ENCODE data around the gene CRACR2A. TPM values are rescaled to one million over a fixed set of nuclear protein-coding genes. Genes with fewer than 3 reads are reported as not detected.
A peak's percentile ranks its signal among the peaks of the same experiment; 100 is the strongest.

CRACR2A gene
- total RNA-seq, 1 donor from 2014 or later = 30.0 TPM

- Mint-ChIP-seq H3K27me3 (ENCODE audit: insufficient read depth) (no peaks in the 10 kb centered on the region), H3K4me1 (ENCODE audit: low read depth) (peaks cover 18% of the 10 kb centered on the region), H3K4me3 (no peak overlapping the region), H3K27ac (no peak overlapping the region), H3K36me3 (ENCODE audit: low read depth) (peaks cover 26% of the 10 kb centered on the region), H3K9me3 (no peaks in the 10 kb centered on the region)
- no peak for DNase-seq (ENCODE audit: low spot score)
- intact Hi-C loops (cut with micrococcal nuclease) = no loop called here
These were observed 118.6 kb downstream of the CRACR2A start for GRCh38 chr12:3634348-3634747.

DNA sequence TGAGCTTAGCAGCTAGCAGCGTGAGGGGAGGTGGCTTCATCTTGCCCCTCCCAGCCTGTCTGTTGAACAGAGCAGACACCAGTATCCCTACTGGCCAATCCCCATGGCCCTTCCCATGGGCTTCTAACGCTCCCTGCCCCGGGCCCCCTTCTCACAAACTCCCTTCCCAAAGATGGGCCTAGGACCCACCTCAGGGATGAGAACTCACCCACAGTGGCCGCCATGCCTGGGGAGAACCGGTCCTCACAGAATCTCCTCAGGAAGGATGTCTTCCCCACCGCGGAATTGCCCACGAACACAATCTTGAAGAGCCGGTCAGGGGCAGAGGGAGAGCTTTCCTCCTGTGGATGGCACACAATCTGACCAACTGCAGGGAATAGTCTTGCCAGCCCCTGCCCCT, 119.5 kb downstream of the CRACR2A start:
- no peaks in the 10 kb centered on the region for H3K9me3 Mint-ChIP-seq
- H3K4me1 Mint-ChIP-seq (ENCODE audit: low read depth) = peaks cover 18% of the 10 kb centered on the region
- no peaks in the 10 kb centered on the region for H3K27me3 Mint-ChIP-seq (ENCODE audit: insufficient read depth)
- intact Hi-C loops (cut with micrococcal nuclease) = no loop called here
- peaks cover 21% of the 10 kb centered on the region for H3K36me3 Mint-ChIP-seq (ENCODE audit: low read depth)
- H3K27ac Mint-ChIP-seq = no peak overlapping the region
- no peak overlapping the region for H3K4me3 Mint-ChIP-seq
- no peak for DNase-seq (ENCODE audit: low spot score)

GRCh38 chr12:3632754-3633153, 120.2 kb downstream of the CRACR2A start:
- intact Hi-C loops (cut with micrococcal nuclease) = no loop called here
- Mint-ChIP-seq H3K36me3 (ENCODE audit: low read depth) (peaks cover 23% of the 10 kb centered on the region), H3K4me3 (no peak overlapping the region), H3K27ac (peak overlapping the region; percentile 61), H3K27me3 (ENCODE audit: insufficient read depth) (no peaks in the 10 kb centered on the region), H3K9me3 (no peaks in the 10 kb centered on the region), H3K4me1 (ENCODE audit: low read depth) (peaks cover 18% of the 10 kb centered on the region)
- no peak for DNase-seq (ENCODE audit: low spot score)

DNA sequence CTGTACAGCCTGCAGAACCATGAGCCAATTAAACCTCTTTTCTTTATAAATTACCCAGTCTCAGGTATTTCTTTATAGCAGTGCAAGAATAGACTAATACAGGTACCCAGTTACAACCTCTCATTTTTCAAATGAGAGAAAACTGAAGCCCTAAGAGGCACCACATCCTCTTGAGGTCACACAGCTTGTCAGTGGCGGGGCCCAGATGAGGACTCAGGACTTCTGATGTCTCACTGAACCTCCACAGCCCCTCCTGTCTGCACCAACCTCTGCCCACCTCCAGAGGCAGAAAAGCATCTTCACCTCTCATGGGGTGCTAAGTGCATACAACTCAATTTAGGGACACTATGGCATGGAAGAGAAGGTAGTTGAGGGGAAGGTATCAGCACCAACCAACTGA, 120.7 kb downstream of the CRACR2A start:
- no peak overlapping the region for H3K4me3 Mint-ChIP-seq

GRCh38 chr12:3631759-3632158, 121.2 kb downstream of the CRACR2A start:
- no peaks in the 10 kb centered on the region for H3K27me3 Mint-ChIP-seq (ENCODE audit: insufficient read depth)
- no peak overlapping the region for H3K4me3 Mint-ChIP-seq
- DNase-seq (ENCODE audit: low spot score) = no peak
- intact Hi-C loops (cut with micrococcal nuclease) = no loop called here
- peaks cover 24% of the 10 kb centered on the region for H3K36me3 Mint-ChIP-seq (ENCODE audit: low read depth)
- H3K9me3 Mint-ChIP-seq = no peaks in the 10 kb centered on the region
- peaks cover 18% of the 10 kb centered on the region for H3K4me1 Mint-ChIP-seq (ENCODE audit: low read depth)
- H3K27ac Mint-ChIP-seq = peak overlapping the region; percentile 71

More for the DNA sequence above, 120.7 kb downstream of the CRACR2A start:
- Mint-ChIP-seq H3K36me3 (ENCODE audit: low read depth) (peaks cover 21% of the 10 kb centered on the region), H3K4me1 (ENCODE audit: low read depth) (peaks cover 18% of the 10 kb centered on the region), H3K27ac (peak overlapping the region; percentile 71), H3K9me3 (no peaks in the 10 kb centered on the region), H3K27me3 (ENCODE audit: insufficient read depth) (no peaks in the 10 kb centered on the region)
- intact Hi-C loops (cut with micrococcal nuclease) = no loop called here
- peak; percentile 16 for DNase-seq (ENCODE audit: low spot score)

DNA sequence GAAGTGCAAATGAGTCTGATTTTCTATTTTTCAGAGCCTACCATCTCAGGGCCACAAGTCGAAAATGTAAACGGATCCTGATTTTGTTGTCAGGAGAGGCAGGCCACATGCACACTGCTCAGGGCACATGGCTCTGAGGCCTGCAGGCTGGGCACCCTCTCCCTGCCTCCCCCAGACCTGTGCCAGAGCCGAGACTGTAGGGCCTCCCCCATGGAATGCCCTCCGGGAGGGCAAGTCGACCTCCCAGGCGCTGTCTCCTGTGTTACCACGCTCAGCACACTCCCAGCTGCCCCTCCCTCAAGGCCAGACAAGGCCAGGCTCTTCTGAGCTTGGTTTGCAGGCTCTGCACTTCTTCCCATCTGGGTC, 121.7 kb downstream of the CRACR2A start:
- no peak for DNase-seq (ENCODE audit: low spot score)
- no peak overlapping the region for H3K27ac Mint-ChIP-seq
- peaks cover 18% of the 10 kb centered on the region for H3K4me1 Mint-ChIP-seq (ENCODE audit: low read depth)
- no peaks in the 10 kb centered on the region for H3K9me3 Mint-ChIP-seq
- H3K27me3 Mint-ChIP-seq (ENCODE audit: insufficient read depth) = no peaks in the 10 kb centered on the region
- H3K4me3 Mint-ChIP-seq = no peak overlapping the region
- H3K36me3 Mint-ChIP-seq (ENCODE audit: low read depth) = peaks cover 25% of the 10 kb centered on the region
- intact Hi-C loops (cut with micrococcal nuclease) = no loop called here

- intact Hi-C loops (cut with micrococcal nuclease) = no loop called here
- no peaks in the 10 kb centered on the region for H3K27me3 Mint-ChIP-seq (ENCODE audit: insufficient read depth)
- peaks cover 18% of the 10 kb centered on the region for H3K4me1 Mint-ChIP-seq (ENCODE audit: low read depth)
- no peaks in the 10 kb centered on the region for H3K9me3 Mint-ChIP-seq
- no peak for DNase-seq (ENCODE audit: low spot score)
- no peak overlapping the region for H3K27ac Mint-ChIP-seq
- peaks cover 27% of the 10 kb centered on the region for H3K36me3 Mint-ChIP-seq (ENCODE audit: low read depth)
- H3K4me3 Mint-ChIP-seq = no peak overlapping the region
These were observed 122.2 kb downstream of the CRACR2A start for GRCh38 chr12:3630621-3631271.

- intact Hi-C loops (cut with micrococcal nuclease) = no loop called here
- no peaks in the 10 kb centered on the region for H3K27me3 Mint-ChIP-seq (ENCODE audit: insufficient read depth)
- H3K4me1 Mint-ChIP-seq (ENCODE audit: low read depth) = peaks cover 18% of the 10 kb centered on the region
- DNase-seq (ENCODE audit: low spot score) = no peak
- peaks cover 29% of the 10 kb centered on the region for H3K36me3 Mint-ChIP-seq (ENCODE audit: low read depth)
- no peak overlapping the region for H3K27ac Mint-ChIP-seq
- H3K9me3 Mint-ChIP-seq = no peaks in the 10 kb centered on the region
- H3K4me3 Mint-ChIP-seq = no peak overlapping the region
These were observed 122.8 kb downstream of the CRACR2A start for GRCh38 chr12:3630111-3630510.

DNA sequence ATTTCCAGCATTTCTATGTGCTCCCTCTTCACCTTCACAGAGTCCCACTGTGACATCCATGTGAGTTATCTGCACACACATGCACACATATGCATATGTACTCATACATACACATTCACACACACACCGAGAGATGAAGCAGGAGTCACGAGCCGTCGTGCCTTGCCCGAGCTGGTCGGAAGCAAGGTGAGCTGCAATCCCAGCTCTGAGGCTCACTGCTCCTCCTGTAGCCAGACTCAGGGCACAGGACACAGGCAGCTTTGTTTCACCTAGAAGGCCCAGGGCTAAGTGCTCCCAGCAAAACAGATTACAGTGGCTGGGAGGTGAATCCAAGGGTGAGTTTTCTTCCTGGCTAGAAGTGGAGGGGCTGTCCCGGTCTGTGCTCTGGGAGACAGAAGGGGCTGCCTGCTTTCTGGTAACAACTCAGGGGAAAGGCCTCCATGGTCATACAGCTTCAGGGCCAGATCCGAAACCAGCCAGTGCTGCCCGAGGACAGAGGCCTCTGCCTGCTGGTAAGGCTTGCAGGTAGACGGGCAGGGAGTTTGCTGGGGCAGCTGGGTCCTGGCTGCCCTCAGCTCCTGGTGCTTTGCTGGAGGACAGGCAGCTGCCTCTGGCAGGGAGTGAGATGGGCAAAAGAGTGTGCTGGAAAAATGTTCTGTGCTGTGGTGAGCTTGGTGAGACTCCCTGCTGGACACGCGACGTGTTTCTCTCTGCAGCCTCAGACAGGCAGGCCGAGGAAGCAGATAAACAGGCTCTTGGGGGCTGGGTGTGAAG, 123.7 kb downstream of the CRACR2A start:
- DNase-seq (ENCODE audit: low spot score) = no peak
- H3K4me3 Mint-ChIP-seq = no peak overlapping the region
- peak overlapping the region; percentile 40 for H3K27ac Mint-ChIP-seq
- intact Hi-C loops (cut with micrococcal nuclease) = no loop called here
- H3K36me3 Mint-ChIP-seq (ENCODE audit: low read depth) = peaks cover 29% of the 10 kb centered on the region
- no peaks in the 10 kb centered on the region for H3K27me3 Mint-ChIP-seq (ENCODE audit: insufficient read depth)
- H3K4me1 Mint-ChIP-seq (ENCODE audit: low read depth) = peaks cover 18% of the 10 kb centered on the region
- H3K9me3 Mint-ChIP-seq = no peaks in the 10 kb centered on the region

DNA sequence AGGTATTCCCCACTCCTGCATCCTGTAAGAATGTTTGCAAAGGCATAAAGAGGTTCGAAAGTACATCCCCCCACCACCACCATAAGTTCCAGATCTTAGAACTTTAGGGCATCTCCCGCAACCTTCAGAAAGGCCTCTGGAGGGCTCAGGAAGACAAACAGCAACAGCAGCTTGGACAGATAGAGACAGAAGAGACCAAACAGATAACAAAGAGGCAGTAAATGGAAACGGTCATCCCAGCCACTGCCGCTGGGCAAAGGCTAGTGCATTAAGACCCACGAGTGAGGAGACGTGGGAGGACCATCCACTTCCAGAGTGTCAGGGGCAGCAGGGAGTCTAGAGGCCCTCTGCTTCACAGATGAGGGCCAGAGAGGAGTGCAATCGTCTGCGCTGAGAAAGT, 124.3 kb downstream of the CRACR2A start:
- H3K9me3 Mint-ChIP-seq = no peaks in the 10 kb centered on the region

GRCh38 chr12:3627336-3627735, 125.6 kb downstream of the CRACR2A start:
- no peak for DNase-seq (ENCODE audit: low spot score)
- H3K27me3 Mint-ChIP-seq (ENCODE audit: insufficient read depth) = no peaks in the 10 kb centered on the region
- H3K4me3 Mint-ChIP-seq = no peak overlapping the region
- H3K27ac Mint-ChIP-seq = no peak overlapping the region
- H3K9me3 Mint-ChIP-seq = no peaks in the 10 kb centered on the region
- intact Hi-C loops (cut with micrococcal nuclease) = no loop called here
- H3K36me3 Mint-ChIP-seq (ENCODE audit: low read depth) = peaks cover 31% of the 10 kb centered on the region
- H3K4me1 Mint-ChIP-seq (ENCODE audit: low read depth) = peaks cover 17% of the 10 kb centered on the region

More for the DNA sequence above, 124.3 kb downstream of the CRACR2A start:
- peaks cover 18% of the 10 kb centered on the region for H3K4me1 Mint-ChIP-seq (ENCODE audit: low read depth)
- H3K27ac Mint-ChIP-seq = no peak overlapping the region
- no peak for DNase-seq (ENCODE audit: low spot score)
- H3K27me3 Mint-ChIP-seq (ENCODE audit: insufficient read depth) = no peaks in the 10 kb centered on the region
- no peak overlapping the region for H3K4me3 Mint-ChIP-seq
- intact Hi-C loops (cut with micrococcal nuclease) = no loop called here
- H3K36me3 Mint-ChIP-seq (ENCODE audit: low read depth) = peaks cover 33% of the 10 kb centered on the region

DNA sequence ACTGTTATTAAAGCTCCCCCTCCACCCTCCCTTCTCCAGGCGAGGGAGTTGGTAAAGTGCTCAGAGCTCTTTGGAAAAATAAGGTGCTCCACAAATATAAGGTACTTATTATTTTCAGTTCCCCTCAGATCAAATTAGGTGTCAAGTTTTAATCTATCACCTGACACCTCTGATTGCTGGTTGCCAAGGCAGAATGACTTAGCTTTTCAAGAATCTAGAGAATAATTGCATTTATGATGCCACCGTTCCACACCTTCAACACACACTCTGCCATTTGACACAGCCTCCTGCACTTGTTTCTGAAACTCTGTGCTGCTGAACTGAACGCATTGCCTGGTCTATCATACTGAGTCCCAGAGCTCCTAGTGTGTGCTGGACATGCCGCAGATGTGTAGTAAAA, 128.6 kb downstream of the CRACR2A start:
- Mint-ChIP-seq H3K9me3 (no peaks in the 10 kb centered on the region), H3K27me3 (ENCODE audit: insufficient read depth) (no peaks in the 10 kb centered on the region), H3K4me1 (ENCODE audit: low read depth) (peaks cover 16% of the 10 kb centered on the region), H3K4me3 (no peak overlapping the region), H3K27ac (no peak overlapping the region), H3K36me3 (ENCODE audit: low read depth) (peaks cover 35% of the 10 kb centered on the region)
- intact Hi-C loops (cut with micrococcal nuclease) = no loop called here
- no peak for DNase-seq (ENCODE audit: low spot score)

DNA sequence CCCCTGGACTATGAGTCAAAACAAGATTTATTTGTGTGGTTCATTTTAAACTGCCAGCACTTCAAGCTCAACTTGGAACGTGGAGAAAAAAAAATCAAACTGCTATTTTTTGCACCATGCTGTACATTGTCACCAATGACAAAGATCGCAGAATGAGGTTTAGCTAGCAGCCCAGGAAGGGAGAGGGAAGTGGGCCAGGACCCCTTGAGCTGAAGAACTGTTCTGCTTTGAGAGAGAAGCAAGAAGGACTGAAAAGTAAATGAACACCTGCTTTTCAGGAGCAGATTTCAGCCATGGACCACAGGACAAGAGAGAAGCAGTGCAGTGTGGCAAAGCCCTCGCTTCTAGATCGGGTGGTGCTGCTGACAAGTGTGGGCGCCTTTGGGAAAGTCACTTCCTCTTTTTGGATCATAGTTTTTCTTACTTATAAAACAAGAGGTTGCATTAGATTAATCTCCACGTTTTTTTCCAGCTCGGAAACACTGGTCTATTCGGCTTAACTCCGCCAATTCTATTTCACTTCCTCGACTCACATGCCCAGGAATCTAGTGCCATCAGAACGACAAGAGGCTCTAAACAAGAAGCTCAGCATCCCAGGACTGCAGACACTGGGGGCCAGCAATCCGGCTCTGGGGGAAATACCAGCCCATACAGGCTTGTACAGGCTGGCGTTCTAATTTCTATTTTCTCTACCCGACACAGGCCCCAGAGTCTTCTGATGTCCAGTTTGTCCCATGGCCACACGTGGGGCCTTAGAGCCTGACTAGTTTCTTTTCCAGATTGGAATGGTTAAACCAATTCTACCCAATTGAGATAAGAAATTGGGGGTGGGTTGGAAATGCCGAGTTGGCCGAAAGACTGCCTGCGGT, 129.9 kb downstream of the CRACR2A start:
- no peak for DNase-seq (ENCODE audit: low spot score)
- H3K4me1 Mint-ChIP-seq (ENCODE audit: low read depth) = peaks cover 16% of the 10 kb centered on the region
- no peaks in the 10 kb centered on the region for H3K27me3 Mint-ChIP-seq (ENCODE audit: insufficient read depth)
- no peaks in the 10 kb centered on the region for H3K9me3 Mint-ChIP-seq
- peaks cover 33% of the 10 kb centered on the region for H3K36me3 Mint-ChIP-seq (ENCODE audit: low read depth)
- H3K4me3 Mint-ChIP-seq = no peak overlapping the region
- H3K27ac Mint-ChIP-seq = no peak overlapping the region
- intact Hi-C loops (cut with micrococcal nuclease) = no loop called here

Measured in activated T-helper 1 cell treated with anti-CD3 and anti-CD28 coated beads, Interleukin-12 subunit alpha, Interleukin-12 subunit beta, Interleukin-2, Interleukin-4 antibody, amounts not matched to agents 30 ng/mL and 10 ng/mL and 1 ng/mL, durations not matched to agents 14 hours and 24 hours and 36 hours (primary cell).